Activated CD4-positive, alpha-beta T cell treated with anti-CD3 and anti-CD28 coated beads, Interleukin-2, Interleukin-6, amounts not matched to agents 100 ng/mL and 50 ng/mL, durations not matched to agents 16 hours and 8 hours (primary cell): Measurements from ENCODE around the gene HDAC4.

Experiments
- DNase-seq: peaks from one replicate; pipeline ENCODE4 v3.0.0-alpha.2; 2020

The HDAC4 gene

DNA sequence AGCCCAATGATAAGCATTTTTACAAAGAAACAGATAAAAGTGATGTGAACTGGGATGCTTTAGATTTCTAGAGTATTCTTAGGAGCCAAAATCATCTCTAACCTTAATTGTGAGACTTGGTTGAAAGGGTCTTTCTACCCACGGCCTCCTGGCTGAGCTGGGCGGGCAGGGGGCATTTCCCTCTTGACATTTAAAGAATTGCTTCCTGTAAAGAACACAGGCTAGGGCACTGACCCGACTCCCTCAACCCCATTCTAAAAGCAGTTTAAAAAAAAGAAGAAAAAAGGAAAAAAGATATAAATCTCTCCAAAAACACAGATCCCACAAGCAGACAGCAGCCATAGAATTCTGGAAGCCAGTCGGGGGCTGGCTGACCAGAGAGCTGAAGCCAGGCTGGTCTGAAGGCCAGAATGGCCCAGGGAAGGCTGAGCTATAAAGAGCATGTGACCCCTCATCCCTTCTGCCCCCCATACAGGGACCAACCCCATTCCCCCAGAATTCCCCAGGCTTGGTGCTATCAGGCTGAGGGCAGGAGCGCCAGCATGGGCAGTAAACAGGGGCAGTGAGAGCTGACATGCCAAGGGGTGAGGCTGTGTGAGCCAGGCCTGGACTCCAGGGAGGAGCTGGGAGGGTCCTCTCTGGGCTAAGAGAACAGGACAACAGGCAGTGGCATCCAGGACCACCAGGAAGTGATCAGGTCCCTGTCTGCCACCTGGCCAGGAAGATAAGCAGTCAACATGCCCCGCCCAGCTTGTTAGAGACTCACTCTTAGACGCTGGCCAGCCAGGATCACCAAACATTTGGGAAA, 188.5 kb downstream of the HDAC4 start:
- no peak for DNase-seq

DNA sequence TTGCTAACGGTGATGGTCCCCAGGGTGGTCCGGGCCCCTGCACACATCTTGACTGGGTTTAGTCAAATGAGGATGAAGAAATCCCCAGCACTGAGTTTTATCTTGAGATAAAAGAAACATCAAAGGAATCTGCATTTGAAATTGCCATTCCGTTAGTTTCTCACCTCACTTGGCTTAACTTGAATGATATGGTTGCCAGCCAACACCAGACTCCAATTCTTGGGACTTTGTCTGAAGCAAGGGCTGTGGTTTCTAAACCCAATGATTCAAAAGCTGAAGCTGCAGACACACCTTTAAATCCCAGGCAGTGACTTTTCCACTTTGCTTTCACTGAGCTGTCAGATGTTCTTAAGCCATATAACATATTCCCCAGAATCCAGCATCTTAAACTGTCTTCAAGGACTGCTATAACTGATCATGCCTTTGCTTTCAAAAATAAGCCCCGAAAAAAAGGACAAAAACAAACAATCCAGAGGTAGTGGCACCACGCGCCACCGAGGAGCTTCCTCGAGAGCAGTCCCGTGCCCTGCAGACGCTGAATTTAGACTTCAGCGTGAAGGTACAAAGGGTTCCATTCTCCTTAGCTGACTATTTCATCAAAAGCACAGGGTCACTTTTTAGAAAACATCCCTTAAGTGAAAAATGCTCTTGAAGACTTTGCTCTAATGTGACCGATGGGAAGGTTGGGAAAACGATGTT, 189.3 kb downstream of the HDAC4 start:
- DNase-seq: no peak

DNA sequence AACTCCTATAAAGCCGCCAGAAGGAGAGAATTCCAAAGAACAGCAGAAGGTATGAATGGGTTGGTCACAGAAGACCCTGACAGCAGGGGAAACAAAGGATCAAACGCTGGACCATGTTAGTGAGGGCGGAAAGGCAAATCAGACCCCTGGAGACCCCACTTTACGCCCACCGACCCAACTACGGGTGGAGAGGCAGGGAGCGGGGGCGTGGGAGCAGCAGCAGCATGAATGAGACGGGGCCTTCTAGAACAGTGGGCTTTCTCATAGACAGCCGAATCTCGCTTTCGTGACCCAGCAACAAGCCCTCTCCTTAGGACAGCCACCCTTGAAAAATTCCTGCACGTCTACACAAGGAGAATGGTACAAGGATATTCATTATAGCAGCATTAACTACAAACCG, 191.0 kb downstream of the HDAC4 start:
- DNase-seq: no peak

DNA sequence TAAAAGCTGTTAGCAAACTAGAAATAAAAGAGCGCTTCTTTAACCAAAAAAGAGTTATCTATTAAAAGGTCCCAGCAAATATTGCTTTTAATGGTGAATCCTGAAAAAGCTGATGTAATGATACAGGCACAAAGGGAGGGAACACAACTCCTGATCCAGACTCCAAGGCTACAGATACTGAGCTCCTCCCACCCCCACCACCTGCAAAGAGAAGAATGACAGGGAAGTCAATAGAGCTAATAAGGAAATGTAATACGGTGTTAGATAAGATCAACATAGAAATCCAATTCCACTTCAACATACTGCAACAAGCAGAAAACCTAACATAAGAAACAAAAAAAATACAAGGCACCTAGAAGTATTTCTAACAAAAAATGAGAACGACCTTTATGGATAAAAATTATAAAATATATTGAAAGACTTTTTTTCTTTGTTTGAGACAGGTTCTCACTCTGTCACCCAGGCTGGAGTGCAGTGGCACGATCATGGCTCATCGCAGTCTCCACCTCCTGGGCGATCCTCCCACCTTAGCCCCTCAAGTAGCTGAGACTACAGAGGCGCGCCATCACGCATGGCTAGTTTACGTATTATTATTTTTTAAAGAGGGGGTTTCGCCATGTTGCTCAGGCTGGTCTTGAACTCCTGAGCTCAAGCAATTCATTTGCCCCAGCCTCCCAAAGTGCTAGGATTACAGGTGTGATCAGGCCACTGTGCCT, 192.2 kb downstream of the HDAC4 start:
- no peak for DNase-seq

DNA sequence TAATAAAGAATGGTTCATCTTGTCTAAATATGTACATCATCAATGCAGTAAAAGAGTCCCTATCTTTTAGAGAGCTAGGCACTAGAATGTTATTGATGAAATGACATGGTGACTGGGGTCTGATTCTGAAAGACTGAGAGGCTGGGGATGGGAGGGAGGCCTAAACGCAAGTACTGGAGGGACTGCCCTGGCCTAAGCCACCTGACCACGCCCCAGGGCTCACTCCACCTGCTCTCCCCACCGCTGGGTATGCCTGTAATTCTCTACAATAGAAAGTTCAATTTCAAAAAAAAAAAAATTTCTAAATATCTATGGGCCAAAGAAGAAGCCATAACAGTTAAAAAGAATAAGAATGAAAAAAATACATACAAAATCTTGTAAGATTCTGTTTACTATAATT, 194.0 kb downstream of the HDAC4 start:
- DNase-seq: no peak

DNA sequence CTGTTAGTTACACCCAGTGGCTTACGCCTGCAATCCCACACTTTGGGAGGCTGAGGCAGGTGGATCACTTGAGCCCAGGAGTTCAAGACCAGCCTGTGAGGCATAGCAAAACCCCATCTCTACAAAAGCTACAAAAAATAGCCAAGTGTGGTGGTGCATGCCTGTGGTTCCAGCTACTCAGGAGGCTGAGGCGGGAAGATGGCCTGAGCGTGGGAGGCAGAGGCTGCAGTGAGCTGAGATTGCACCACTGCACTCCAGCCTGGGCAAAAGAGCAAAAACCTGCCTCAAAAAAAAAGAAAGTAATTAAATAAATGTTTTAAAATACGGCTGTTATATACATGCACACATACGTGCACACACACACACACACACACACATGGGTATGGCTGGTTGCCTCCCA, 194.8 kb downstream of the HDAC4 start:
- DNase-seq: no peak

DNA sequence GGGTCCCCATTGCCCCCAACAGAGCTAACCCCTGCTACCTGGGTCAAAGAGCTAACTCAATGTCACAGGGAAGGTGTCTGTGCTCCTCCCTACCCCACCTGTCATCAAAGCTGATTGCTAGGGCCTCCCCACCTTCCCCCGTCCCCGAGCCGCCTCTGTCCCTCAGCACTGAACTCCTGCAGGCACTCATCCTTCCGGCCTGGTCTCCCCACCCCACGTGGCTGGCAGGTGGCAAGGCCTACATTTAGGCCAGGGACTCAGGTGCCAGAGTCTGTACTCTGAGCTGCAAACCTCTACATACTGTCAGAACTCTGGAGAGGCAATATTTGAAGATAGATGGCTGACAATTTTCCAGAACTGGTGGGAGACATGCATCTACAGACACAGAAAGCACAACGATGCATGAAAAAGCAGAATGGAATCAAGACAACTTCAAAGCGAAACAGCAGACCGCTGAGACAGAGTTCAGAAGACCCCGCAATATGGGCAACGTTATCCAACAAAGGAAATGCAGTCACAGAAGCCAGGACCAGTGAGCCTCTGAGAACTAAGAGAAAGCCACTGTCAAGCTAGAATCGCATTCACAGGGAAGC, 195.8 kb downstream of the HDAC4 start:
- no peak for DNase-seq

DNA sequence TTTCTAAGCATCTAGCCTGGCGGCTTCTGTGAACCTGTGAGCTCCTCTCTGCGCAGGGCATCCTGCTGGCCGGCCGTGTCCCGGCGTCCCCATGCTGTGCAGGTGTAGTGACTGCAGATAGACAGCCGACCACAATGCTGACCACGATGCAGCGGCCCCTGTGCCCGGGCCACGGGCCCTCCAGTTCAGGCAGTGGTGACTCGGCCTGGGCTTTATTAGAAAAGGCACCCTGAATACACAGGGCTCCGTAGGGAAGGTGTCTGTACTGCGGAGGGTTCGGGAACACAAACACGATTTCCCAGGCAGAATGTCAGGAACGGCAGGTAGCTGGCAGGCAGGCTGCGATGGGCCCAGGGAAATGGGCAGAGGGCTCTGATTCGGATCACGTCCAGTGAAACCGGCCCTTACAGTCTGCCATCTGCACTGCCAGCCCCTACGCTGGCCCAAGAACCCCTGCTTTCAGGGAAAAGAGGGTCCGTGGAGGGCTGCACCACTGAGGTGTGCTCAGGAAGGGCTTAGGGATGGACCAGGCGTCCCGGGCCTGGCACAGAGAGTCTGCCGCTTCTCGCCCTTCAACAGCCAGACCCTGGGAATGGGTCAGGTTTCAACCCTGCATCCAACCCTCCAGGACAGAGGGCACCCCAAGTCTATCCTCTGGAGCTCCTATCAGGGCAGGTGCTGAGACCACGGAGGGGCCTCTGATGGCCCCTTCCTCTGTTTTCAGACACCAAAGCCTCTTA, 196.5 kb downstream of the HDAC4 start:
- DNase-seq: no peak

DNA sequence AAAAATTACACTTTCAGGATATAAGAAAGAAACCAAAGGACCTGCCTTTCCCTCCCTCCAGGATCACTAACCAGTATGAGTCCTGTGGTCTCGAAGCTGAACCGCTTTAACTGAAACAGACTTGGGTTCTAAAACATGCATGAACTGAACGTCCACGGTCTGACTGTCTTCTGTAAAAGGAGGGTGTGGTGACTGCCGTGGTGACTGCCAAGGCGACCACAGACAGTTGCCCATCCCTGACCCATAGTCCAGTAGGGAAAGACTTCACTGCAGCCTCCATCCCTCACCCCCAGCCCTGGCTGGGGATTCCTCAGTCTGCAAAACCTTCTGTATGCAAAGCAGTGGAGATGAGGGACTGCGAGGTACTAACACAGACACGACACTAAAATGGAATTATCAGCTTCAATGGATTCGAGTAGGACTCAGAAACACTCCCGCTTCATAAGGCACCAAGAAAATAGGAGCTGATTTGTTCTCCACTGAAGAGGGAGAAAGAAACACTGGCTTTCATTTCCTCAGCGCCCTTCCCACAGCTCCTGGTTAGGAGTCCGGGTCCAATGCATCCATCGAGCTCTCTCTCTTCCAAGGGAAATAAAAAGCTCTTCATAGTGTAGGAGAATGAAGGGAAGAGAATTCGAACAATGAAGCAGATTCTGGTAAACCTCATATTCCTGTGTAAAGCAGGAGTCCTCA, 197.2 kb downstream of the HDAC4 start:
- no peak for DNase-seq

DNA sequence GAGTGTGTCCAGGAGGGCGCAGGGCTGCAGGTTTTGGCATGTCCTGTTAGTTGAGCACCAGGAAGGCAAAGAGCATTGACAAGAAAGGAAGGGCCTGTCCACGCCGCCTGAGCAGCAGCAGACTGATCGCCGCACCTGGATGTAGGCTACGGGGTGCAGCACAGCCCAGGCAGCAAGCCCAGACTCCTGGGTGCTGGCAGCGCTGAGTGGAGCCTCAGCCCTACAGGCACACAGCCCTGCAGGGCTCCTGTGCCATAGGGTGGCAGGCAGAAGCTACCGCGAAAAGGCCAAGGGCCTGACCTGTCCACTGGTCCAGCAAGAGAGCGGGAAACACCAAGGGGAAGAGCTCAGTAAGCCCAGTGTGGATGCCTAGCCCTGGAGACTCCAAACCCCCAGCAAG, 198.0 kb downstream of the HDAC4 start:
- DNase-seq: no peak

DNA sequence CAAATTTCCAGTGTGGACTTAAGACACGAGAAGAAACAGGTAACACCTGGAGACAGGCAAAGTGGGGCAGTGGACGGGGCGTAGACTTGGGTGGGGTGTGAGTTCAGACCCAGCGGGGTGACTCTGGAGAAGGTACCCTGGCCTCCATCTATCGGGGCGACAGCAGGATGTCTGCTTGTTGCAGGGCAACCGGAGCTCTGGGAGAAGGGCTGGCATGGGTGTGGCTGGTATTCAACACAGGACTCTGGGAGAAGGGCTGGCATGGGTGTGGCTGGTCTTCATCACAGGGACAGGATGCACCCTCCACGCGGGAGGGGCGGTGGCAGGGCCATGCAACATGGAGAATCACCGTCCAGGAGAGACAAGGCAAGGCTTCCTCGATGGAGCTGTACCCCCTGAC, 198.5 kb downstream of the HDAC4 start:
- DNase-seq: no peak

DNA sequence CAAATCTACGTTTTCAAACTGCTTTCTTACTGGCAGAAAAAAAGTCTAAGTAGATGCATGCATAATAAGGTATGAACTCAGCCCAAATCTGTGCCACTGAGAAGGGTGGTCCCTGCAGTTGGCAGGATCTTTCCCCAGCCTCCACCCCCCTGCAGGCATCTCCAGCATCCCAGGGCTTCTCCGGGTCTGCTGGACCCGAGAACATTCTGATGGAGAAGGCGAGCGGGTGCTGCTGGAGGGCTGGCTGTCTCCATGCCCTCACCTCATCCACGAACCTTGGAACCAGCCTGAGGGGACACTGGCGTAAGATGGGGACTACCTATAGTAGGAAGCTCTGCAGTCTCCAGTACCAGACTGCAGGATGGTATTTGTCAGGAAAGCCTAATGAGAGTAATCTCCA, 198.9 kb downstream of the HDAC4 start:
- no peak for DNase-seq

DNA sequence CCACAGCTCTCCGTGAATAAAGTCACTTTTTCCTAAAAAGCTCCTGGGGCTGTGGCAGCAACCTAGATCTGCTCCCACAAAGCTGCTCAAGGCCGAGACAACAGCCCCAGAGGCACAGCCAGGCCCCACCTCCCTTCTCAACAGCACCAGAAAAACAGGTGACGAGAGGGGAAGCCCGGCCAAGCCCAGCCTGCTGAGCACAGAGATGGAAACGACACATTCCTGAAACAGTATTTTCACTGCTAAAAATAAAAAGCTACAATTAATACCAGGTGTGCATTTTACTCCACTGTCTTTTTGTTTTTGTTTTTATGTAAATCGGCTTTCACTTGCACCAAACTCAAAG, 199.3 kb downstream of the HDAC4 start:
- no peak for DNase-seq

DNA sequence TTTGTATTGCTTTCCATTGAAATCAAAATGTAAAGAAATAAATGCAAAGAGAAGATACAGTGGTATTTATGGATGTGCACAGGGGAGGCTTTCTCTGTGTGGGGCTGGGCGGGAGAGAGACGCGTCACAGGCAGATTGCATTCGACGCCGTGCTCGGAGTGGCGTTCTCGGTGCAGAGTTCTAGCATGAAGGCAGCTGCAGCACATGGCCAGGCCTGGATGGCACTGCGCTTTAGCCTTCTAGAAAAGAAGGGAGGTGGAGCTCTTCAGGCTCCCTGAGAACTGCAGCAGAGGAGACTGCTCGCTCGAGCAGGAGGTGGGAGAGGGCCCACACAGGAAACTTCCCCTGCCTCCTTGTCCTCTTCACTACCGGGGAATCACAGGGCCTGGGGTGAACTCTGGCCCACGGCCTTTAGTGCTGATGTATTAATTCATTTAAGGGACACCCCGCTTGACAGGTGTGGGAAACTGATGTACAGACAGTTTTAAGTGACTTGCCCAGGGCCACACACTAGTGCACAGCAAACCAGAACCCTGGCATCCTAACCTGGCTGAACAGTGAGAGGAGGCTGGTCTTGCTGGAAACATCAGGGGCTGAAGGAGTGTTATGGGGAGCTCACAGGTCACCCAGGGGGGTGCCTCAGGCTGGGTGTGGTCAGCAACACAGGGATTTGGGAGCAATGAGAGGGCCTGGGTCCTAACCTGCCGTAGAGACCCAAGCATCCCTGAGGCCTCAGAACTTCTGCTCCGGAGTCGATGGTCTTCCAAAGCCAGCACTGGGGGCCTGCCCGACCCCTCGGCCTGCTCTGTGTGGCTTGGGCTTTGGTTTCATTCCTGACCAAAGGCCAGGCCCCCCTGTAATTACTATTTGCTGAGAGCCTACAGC, 199.9 kb downstream of the HDAC4 start:
- no peak for DNase-seq

DNA sequence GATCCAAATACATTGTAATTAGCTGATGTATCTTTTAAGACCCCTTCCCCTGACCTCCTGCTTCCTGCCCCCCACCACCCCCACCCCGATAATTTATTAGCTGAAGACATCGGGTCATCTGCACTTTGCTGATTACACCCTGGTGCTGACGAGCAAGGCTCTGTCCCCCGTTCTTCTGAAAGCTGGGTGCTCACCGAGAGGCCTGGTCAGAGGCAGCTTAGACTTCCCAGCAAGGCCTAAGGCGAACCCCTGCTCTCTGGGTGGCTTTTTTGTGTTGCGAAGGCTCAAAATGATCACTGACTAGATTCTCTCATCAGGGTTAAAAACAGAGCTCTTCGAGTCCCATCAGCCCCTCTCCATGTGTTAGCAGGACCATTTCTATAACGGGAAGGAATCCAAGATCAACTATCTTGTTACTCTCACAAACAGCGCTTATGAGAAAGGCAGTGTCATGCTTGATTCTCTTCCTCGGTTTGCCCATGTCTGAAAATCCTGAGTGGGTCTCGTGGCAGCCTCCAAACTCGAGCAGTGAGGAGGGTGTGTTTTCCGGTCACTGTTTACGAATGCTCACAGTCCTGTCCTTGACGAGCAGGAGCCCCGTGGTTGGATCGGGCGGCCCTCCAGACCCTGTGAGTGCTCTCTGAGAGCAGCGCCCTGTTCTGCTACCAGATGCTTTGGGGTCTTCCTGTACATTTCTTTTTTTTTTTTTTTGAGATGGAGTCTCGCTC, 201.6 kb downstream of the HDAC4 start:
- DNase-seq: no peak

DNA sequence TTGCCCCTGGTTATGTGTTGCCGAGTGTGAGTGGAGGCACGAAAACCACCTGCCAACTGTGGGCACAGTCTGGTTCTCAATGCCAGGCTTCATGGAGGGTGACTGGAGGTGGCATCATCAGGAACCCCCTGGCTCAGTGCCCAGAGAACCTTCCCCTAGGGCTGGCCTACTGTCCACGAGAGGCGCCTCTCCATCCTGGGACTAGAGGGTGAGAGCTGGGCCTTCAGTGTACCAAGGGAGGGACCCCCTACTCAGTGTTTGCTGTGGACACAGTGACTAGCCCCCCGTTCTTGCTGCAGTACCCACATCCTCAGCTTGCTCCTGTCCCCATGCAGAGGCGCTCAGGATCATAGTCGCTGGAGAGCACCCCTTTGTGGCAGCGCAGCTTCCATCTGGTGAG, 202.6 kb downstream of the HDAC4 start:
- no peak for DNase-seq

DNA sequence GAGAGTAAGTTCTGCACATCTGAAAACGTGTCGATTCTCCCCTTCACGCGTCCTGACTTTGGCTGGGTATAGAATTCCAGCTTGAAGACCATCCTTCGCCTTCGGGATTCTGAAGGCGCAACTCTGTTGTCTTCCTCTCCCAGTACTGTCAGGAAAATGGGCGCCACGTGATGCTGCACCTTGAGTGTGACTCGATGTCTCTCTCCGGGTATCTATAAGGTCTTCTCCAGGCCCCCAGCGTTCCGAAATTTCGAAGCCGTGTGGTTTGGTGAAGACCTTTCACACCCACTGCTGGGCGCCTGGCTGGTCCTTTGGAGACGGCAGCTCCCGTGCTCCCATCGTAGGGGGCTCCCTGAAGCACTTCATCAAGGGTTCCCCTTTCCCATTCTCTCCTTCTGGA, 203.7 kb downstream of the HDAC4 start:
- DNase-seq: no peak

DNA sequence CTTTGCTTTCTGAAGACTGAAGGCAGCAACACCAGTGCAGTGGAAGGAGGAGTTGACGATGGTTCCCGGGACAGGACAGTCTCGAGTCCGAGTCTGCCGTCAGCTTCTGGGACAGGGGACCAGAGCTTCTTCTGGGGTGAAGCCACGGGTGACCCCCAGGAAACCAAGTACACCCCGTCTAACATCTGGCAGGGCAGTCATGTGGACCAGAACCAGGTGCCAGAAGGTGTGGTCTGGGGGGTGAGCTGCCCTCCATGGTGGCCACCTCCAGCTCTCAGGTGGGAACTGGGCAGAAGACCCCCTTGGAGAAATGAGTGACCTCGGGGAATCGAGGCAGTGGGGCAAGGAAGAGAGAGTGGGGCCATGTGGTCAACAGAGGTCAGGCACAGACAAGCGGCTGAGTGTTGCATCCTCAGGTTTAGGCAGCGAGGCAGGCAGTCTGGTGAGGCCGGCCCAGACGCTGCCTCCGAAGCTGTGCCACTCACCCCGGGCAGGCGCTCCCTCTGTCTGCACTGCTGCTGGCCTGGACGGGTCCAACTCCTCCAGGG, 204.3 kb downstream of the HDAC4 start:
- DNase-seq: no peak

DNA sequence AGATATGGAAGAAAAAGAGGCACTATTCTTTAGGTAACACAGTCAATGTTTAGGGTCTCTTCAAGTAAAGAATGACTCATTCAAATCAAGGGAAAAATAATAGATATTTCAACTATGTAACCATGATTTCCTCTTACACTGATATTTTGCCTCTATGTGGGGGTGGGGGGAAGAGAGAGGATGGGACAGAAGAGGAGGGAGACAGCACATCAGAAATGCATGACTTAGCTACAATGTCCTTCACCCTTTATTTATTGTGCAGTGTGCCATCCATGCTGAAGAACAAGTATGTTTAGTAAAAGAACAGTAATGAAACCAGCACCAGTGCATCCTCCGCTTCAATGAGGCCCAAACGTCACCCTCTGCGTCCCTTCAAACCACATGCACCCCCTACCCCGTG, 204.8 kb downstream of the HDAC4 start:
- DNase-seq: no peak

DNA sequence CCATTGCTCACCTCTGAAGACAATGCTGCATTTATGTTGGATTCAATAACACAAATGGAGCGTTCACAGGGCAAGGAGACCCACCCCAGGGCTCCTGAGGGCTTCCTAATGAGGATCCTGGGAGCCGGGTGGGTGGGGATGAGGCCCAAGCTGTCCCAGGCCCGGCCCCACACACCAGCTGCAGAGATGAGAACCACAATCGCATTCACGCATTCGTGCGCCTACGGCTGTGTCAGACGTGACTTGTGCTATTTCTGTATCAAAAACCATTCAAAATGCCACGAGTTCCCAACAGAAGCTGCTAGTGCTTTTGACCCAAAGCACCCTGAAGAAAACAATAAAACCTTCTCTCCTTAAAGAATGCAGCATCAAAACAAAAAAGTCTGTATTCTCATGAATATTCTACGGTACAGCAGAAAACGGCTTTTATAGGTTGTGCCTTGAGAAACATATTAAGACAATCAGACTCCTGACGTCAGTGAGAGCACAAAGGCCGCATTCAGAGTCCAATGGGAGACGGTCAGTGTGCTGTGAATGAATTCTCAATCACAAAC, 205.4 kb downstream of the HDAC4 start:
- DNase-seq: no peak
